Measurements from ENCODE around the gene CELF3.
"Not testable (repeated sequence)": the region's sequence is repeated elsewhere in the genome, so short reads cannot be mapped to it uniquely, and the experiment has no call there.

CELF3 gene

DNA sequence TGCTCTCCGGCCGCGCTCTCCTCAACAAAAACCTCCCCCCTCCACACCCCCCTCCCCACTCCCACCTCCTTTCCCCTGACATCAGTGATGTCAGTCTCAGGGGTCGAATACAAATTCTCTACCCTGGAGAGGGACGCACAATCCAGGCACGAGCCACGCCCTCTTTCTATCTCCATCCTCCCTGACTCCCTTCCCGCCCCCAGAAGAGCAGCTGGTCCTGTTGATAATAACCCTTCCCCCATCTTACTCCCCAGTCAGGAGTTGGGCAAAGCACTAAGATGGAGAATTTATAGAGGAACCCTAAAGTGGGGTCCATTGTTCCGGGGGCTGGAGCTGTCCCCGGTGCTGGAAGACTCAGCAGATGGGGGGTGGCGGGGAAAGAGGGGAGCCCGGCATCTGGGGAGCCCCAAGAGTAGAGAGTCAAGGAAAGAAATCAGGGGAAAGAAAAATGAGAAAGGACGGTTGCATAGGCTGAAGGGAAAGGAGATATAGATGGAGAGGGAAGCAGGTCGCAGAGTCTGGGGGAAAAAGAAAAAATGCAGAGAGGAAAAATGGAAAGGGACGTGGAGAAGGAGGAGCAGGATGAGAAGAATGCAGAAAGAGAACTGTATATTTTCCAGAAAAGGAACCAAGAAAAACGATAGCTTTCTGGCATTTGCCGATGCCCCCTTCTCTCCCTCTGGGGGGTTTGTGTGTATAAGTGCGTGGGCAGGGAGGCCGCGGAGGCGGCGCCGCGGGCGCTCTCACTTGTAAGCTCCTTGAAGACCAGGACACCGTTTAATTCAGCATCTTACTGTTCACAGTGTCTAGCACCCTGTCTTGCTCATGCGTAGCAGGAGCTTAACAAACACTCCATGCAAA lies at the start of gene CELF3:
TSS of gene CELF3 (minus strand) at position 33 of the 861 bp plus-strand sequence. CDS start 783 bp downstream, outside the sequence.
- DNase-seq: peak; percentile 20

- no peak for DNase-seq
Measured at GRCh38 chr1:151763990-151764389, 47.4 kb upstream of the CELF3 start.

- peak; percentile 87 for DNase-seq
Measured at GRCh38 chr1:151762941-151763921, 46.6 kb upstream of the CELF3 start, which contains the start of gene MRPL9. Gene MRPL9, minus strand, starts transcription at chr1:151763496. Its CDS starts 17 bp downstream, at chr1:151763479.

- DNase-seq: no peak
Measured at GRCh38 chr1:151760597-151761385, 44.2 kb upstream of the CELF3 start.

GRCh38 chr1:151759241-151759640 lies 42.6 kb upstream of the CELF3 start:
- no peak for DNase-seq

DNA sequence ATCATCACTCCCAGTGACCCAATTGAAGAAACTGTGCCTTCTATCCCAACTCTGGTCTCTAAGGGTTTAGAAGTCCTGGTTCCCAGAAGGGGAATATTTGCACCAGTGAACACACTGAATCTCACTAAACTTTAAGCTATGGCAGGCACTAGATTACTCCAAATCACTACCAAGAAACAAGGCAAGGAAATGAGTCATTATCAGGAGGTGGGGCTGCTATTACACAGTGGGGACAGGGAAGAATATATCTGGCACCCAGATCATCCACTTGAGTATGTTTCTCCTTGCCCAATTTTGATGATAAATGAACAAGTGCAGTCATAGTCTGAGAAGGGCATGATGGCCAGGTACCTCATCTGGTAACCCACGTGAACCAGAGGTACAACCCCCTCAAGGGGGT lies 39.7 kb upstream of the CELF3 start:
- DNase-seq: no peak

GRCh38 chr1:151741516-151741915 lies 24.9 kb upstream of the CELF3 start:
- DNase-seq: no peak

GRCh38 chr1:151739590-151740355 lies 23.2 kb upstream of the CELF3 start:
- DNase-seq: no peak

DNA sequence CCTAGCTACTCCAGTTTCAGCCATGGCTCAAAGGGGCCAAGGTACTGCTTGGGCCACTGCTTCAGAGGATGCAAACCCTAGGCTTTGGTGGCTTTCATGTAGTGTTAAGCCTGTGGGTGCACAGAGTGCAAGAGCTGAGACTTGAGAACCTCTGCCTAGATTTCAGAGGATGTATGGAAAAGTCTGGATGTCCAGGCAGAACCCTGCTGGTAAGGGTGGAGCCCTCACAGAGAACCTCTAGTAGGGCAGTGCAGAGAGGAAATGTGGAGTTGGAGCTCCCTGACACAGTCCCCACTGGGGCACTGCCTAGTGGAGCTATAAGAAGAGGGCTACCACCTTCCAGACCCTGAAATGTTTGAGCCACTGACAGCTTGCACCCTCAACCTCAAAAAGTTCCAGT lies 20.9 kb upstream of the CELF3 start:
- DNase-seq: no peak

- no peak for DNase-seq
Measured at GRCh38 chr1:151737026-151737425, 20.4 kb upstream of the CELF3 start.

DNA sequence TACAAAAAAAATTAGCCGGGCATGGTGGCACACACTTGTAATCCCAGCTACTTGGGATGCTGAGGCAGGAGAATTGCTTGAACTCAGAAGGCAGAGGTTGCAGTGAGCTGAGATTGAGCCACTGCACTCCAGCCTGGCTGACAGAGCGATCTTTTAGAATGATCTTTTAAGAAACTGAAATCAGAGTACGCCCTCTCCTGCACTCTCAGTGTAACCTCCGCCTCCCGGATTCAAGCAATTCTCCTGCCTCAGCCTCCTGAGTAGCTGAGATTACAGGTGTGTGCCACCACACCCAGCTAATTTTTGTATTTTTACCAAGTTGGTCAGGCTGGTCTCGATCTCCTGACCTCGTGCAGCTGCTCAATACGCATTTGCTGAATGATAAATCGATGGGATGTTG lies 17.4 kb upstream of the CELF3 start:
- not testable (repeated sequence) for DNase-seq

GRCh38 chr1:151733126-151733525 lies 16.5 kb upstream of the CELF3 start:
- no peak for DNase-seq

DNA sequence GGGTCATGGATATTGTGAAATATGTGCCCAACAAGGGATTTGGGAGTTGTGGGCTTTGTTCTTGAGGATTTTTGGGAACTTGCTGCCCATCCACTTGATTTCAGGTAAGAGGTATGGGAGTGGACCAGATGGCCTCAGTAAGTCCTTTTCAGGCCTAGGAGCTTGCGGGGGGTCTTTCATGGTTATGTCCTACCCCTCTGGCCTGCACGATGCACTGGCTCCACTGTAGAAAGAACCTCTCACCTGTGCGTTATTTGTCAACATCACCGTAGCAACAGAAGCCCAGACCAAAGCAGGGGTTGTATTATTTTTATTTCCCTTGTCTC lies 13.3 kb upstream of the CELF3 start:
- no peak for DNase-seq

DNA sequence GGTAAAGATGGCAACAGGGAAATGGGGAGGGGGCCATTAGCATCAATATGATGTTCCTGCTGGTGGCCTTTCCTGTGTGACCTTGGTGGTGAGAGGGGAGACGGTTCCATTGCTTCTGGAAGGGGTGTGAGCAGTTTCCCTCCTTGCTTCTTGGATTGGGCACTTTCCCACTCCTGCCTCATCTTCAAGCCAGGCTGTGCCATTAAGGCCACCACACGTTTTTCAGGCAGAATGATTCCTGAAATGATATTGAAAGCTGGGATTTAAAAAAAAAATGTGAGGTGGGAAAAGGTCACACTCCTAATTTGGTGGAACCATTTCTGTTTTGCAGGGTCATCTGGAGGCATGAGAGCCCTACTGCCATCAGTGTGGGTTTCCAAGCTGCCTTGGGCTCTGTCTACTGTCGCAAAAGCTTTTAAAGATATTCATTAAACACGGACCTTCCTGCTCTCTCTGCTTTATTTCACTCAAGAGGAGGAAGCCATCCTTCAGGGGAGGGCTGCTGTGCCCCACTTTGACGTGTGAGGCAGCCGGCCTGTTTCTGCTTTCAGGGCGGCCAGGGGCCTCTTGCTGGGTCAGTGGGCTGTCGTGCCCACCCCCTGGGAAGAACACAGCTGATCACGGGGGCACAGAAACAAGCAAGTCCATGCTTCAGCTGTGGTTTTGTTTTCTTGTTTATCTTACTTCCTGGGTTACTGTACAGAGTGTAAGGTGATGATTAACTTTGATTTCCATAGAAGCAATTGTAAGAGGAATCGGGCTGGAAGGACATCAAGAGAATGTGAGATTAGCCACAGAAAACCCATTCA lies 12.8 kb upstream of the CELF3 start:
- no peak for DNase-seq

- no peak for DNase-seq
Measured at GRCh38 chr1:151728151-151729054, 11.8 kb upstream of the CELF3 start.

DNA sequence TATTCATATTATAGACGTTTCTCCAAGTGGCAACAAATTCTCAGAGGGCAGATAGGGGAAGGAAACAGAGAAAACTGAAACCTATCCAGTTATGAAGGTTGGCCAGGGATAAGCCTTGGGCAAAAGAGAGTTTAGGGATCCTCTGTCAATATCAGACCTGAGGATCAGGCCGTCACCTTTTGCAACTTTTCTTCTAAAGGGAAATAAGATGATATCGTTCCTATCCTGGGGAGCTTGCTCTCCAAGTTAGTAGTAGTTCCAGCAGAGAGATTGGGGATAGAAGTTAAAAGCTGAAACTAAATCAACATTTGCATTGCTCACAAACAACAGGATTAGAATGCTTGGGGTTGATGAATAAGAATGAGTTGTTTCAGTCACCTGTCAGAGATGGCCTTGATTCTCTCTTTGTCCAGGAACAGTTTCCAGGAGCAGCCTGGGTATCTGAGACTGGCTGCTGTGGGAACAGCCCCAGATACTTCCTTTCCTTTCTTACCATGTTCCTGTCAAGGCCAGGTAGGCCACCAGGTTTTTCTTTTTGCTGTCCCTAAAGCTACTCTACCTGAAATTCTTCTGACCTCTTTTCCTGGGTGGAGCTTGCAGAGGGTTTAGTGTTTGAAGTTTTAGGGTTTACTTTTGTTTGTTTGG lies 7.2 kb upstream of the CELF3 start:
- no peak for DNase-seq

GRCh38 chr1:151721788-151722510 lies 5.3 kb upstream of the CELF3 start:
- DNase-seq: no peak

- peak; percentile 61 for DNase-seq
Measured at GRCh38 chr1:151720974-151721787, 4.6 kb upstream of the CELF3 start, which contains the start of gene RIIAD1. Gene RIIAD1, plus strand, starts transcription at chr1:151721522. Its CDS starts 15 bp downstream, at chr1:151721537.
